ENCODE results near the gene COG2. TPM values are rescaled to one million over a fixed set of nuclear protein-coding genes. Genes with fewer than 3 reads are reported as not detected.

COG2 gene
- total and polyA plus RNA-seq, 2 of the 13 experiments (the other 11 are each of a cell fraction or from before 2014, with no cell fraction given), result 16.8 to 36.3 TPM

DNA sequence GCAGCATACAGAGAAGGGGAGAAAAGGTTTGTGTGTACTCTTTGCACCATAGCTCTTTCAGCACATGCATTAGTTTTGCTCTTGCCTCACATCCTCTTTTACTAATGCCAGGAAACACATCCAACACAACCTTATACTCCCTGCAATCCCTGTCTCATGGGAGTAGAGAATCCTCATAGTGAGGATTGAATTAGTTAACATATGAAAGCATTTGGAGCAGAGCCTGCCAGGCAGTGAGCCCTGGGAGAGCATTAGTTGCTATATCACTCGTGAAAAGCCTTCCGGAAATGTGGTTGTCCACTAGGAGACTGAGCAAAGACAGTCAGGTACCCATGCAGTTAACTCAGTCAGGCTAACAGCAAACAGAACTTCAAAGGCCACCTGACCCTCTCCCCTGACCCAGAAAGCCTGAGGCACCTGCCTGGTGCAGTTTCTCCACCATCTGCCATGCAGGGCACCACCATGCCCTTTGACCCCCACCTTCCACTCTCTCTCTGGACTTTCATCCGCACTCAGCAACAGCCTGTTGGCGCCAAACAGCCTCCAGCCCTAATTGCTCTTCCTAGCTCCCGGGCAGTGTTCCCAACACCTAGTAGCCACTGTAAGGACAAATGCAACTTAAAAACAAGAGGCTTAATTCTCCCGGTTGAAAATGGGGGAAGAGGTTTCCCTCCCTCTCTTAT lies 86.6 kb downstream of the COG2 start (continued):
- TF ChIP-seq, protein P1, sequence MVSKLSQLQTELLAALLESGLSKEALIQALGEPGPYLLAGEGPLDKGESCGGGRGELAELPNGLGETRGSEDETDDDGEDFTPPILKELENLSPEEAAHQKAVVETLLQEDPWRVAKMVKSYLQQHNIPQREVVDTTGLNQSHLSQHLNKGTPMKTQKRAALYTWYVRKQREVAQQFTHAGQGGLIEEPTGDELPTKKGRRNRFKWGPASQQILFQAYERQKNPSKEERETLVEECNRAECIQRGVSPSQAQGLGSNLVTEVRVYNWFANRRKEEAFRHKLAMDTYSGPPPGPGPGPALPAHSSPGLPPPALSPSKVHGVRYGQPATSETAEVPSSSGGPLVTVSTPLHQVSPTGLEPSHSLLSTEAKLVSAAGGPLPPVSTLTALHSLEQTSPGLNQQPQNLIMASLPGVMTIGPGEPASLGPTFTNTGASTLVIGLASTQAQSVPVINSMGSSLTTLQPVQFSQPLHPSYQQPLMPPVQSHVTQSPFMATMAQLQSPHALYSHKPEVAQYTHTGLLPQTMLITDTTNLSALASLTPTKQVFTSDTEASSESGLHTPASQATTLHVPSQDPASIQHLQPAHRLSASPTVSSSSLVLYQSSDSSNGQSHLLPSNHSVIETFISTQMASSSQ (IDR thresholded peaks at IDR 0.05; ENCODE audit: low read depth), result peak; percentile 75
- TF ChIP-seq, protein P1 (CRISPR knock-in tag; IDR thresholded peaks at IDR 0.05; ENCODE audit: borderline replicate concordance), result peak; percentile 93
- TF ChIP-seq RNF2 (conservative IDR thresholded peaks at IDR 0.05; ENCODE audit: low read depth) (peak; percentile 17; the same call in 1 of the 2 replicates), ZNF660 (CRISPR knock-in tag; IDR thresholded peaks at IDR 0.05; ENCODE audit: borderline replicate concordance, low read depth) (no peak), MATR3 (CRISPR knock-in tag; IDR thresholded peaks at IDR 0.05) (no peak), ZNF101 (CRISPR knock-in tag; IDR thresholded peaks at IDR 0.05; ENCODE audit: borderline replicate concordance, low read depth) (no peak), ZNF563 (CRISPR knock-in tag; IDR thresholded peaks at IDR 0.05) (peak; percentile 59; the same call in 1 of the 2 replicates), ZBTB3 (CRISPR knock-in tag; IDR thresholded peaks at IDR 0.05; ENCODE audit: borderline replicate concordance, low read depth) (peak; percentile 62; the same call in 1 of the 2 replicates), RFX5 (IDR thresholded peaks at IDR 0.05; ENCODE audit: low read depth, low read length) (no peak; the same call in 1 of the 2 replicates), ZNF644 (CRISPR knock-in tag; IDR thresholded peaks at IDR 0.05; ENCODE audit: low read depth) (peak; percentile 90), ZNF773 (CRISPR knock-in tag; IDR thresholded peaks at IDR 0.05; ENCODE audit: borderline replicate concordance) (no peak), TEAD3 (CRISPR knock-in tag; optimal IDR thresholded peaks at IDR 0.05; ENCODE audit: borderline replicate concordance) (peak; percentile 88), ZNF543 (CRISPR knock-in tag; IDR thresholded peaks at IDR 0.05) (peak; percentile 91; the same call in 1 of the 2 replicates), CBX1 (IDR thresholded peaks at IDR 0.05; ENCODE audit: low read depth) (no peak), MYNN (CRISPR knock-in tag; IDR thresholded peaks at IDR 0.05; ENCODE audit: low read depth) (no peak)
- TF ChIP-seq, protein P2, sequence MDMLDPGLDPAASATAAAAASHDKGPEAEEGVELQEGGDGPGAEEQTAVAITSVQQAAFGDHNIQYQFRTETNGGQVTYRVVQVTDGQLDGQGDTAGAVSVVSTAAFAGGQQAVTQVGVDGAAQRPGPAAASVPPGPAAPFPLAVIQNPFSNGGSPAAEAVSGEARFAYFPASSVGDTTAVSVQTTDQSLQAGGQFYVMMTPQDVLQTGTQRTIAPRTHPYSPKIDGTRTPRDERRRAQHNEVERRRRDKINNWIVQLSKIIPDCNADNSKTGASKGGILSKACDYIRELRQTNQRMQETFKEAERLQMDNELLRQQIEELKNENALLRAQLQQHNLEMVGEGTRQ (IDR thresholded peaks at IDR 0.05; ENCODE audit: low read depth, low read length), result peak; percentile 45; the same call in 1 of the 2 replicates
- TF ChIP-seq, protein P2 (CRISPR knock-in tag; IDR thresholded peaks at IDR 0.05; ENCODE audit: borderline replicate concordance), result no peak; the same call in 1 of the 2 replicates
